A549 (cell line): ENCODE results near the gene PROSER3. TPM values are rescaled to one million over a fixed set of nuclear protein-coding genes. Genes with fewer than 3 reads are reported as not detected.

Experiments used
- ATAC-seq, 2 experiments: fragments of 200-7000 bp in 1 of 2; fragments of >200 bp in 1 of 2; cut with Nextera tagmentation in 1 of 2; cut with Tn5 transposase in 1 of 2; 3 replicates each; pipeline versions ENCODE4 v1.8.0 to v1.9.1; 2018 to 2020; ENCODE audit warnings: mild to moderate bottlenecking in 1 of 2, moderate library complexity in 1 of 2
- CTCF ChIA-PET: fragments of 300-600 bp; sonication (Branson Sonifier 250); formaldehyde crosslinking; extraction: SDS; loops from one replicate; lab custom pipeline; 2021; ENCODE audit warnings: antibody characterized with exemption, inconsistent platforms; lab: Yijun Ruan, JAX
- POLR2A ChIA-PET: fragments of 350-600 bp; formaldehyde crosslinking; extraction: SDS; loops from one replicate; lab custom pipeline; 2021; ENCODE audit warnings: antibody characterized with exemption, inconsistent platforms; lab: Yijun Ruan, JAX
- DNase-seq, 2 experiments: peaks; one replicate each; pipeline versions ENCODE4 v3.0.0 to v3.0.0-alpha.2; 2011 to 2016; ENCODE audit warnings: low read depth in 1 of 2, low spot score in 1 of 2
- FAIRE-seq: peaks from 2 replicates; lab custom pipeline; 2011; peaks lifted over from hg19 to GRCh38; lab: Jason Lieb, UNC
- H3K27ac ChIP-seq, 2 experiments: fragments of >200 bp; sonication (Bioruptor Twin); formaldehyde crosslinking; 3 replicates each; pipeline ENCODE4 v1.5.1; 2016 to 2017
- H3K4me1 ChIP-seq: fragments of >200 bp; sonication (Bioruptor Twin); formaldehyde crosslinking; 3 replicates; pipeline ENCODE4 v1.6.1; 2016
- H3K4me2 ChIP-seq: fragments of >200 bp; sonication (Bioruptor Twin); formaldehyde crosslinking; 3 replicates; pipeline ENCODE4 v1.6.1; 2016
- H3K4me3 ChIP-seq: fragments of >200 bp; sonication (Bioruptor Twin); formaldehyde crosslinking; 3 replicates; pipeline ENCODE4 v1.5.1; 2016
- H3K9me3 ChIP-seq: fragments of >200 bp; sonication (Bioruptor Twin); formaldehyde crosslinking; 3 replicates; pipeline ENCODE4 v1.6.1; 2016
- CBX2 ChIP-seq: fragments of 200-600 bp; sonication (generic); IDR thresholded peaks from 2 replicates; pipeline ENCODE4 v1.6.1; 2016; ENCODE audit warnings: low read depth, mild to moderate bottlenecking, borderline replicate concordance
- ESRRA ChIP-seq: fragments of 150-350 bp; IDR thresholded peaks from 2 replicates; pipeline ENCODE4 v1.6.1; 2014; ENCODE audit warnings: mild to moderate bottlenecking, low read length, borderline replicate concordance
- FOSL2 ChIP-seq, 2 experiments: fragments of 450-650 bp in 1 of 2; fragments of >200 bp in 1 of 2; sonication (Bioruptor Twin) in 1 of 2; formaldehyde crosslinking; IDR thresholded peaks; 2 replicates each; pipeline versions ENCODE4 v1.5.0 to v1.6.1; 2016 to 2020; ENCODE audit warnings: mild to moderate bottlenecking in 1 of 2, moderate library complexity in 1 of 2
- HEYL ChIP-seq: fragments of 250-450 bp; sonication (Bioruptor Pico); IDR thresholded peaks from 2 replicates; pipeline ENCODE4 v1.8.0; 2021; ENCODE audit warnings: mild to moderate bottlenecking, moderate library complexity
- HOXB13 ChIP-seq: fragments of 250-450 bp; sonication (Bioruptor Pico); IDR thresholded peaks from 2 replicates; pipeline ENCODE4 v1.5.0; 2020; ENCODE audit warnings: low read depth, mild to moderate bottlenecking, moderate library complexity
- JUN ChIP-seq, 2 experiments: fragments of >200 bp; sonication (Bioruptor Twin); formaldehyde crosslinking; IDR thresholded peaks; 2 replicates in 1 of 2; 3 replicates in 1 of 2; pipeline ENCODE4 v1.6.1; 2016 to 2017
- JUNB ChIP-seq: fragments of >200 bp; sonication (Bioruptor Twin); formaldehyde crosslinking; IDR thresholded peaks from 2 replicates; pipeline ENCODE4 v1.6.1; 2016
- KDM5A ChIP-seq: fragments of 200-600 bp; sonication (generic); IDR thresholded peaks from 2 replicates; pipeline ENCODE4 v1.6.1; 2016; ENCODE audit warnings: antibody characterized with exemption, mild to moderate bottlenecking
- MAZ ChIP-seq: fragments of 150-350 bp; IDR thresholded peaks from 2 replicates; pipeline ENCODE4 v1.6.1; 2014; ENCODE audit warnings: antibody characterized with exemption, low read depth, low read length, borderline replicate concordance
- MYC ChIP-seq: IDR thresholded peaks from 2 replicates; pipeline ENCODE4 v1.6.1; 2012; ENCODE audit warnings: mild to moderate bottlenecking, inconsistent platforms, low read length, improper control_type of control experiment, borderline replicate concordance
- NFE2L2 ChIP-seq: fragments of 150-350 bp; conservative IDR thresholded peaks from 2 replicates; pipeline ENCODE4 v1.6.1; 2014; ENCODE audit warnings: low read length
- PHF8 ChIP-seq: fragments of 200-600 bp; sonication (generic); IDR thresholded peaks from 2 replicates; pipeline ENCODE4 v1.6.1; 2016; ENCODE audit warnings: low read depth, mild to moderate bottlenecking, antibody characterized with exemption, moderate library complexity, borderline replicate concordance
- POLR2A ChIP-seq: IDR thresholded peaks from 2 replicates; pipeline ENCODE4 v1.6.1; 2012; ENCODE audit warnings: mild to moderate bottlenecking, low read length
- RCOR1 ChIP-seq: fragments of 150-350 bp; IDR thresholded peaks from 2 replicates; pipeline ENCODE4 v1.6.1; 2014; ENCODE audit warnings: antibody characterized with exemption, low read length, low read depth
- RFX5 ChIP-seq: fragments of 450-650 bp; IDR thresholded peaks from 2 replicates; pipeline ENCODE4 v1.7.1; 2014; ENCODE audit warnings: antibody characterized with exemption, mild to moderate bottlenecking, moderate library complexity
- SMC3 ChIP-seq: fragments of >200 bp; sonication (Bioruptor Twin); formaldehyde crosslinking; IDR thresholded peaks from 3 replicates; pipeline ENCODE4 v1.6.1; 2018; ENCODE audit warnings: inconsistent platforms
- TP53 ChIP-seq: fragments of 250-450 bp; sonication (Bioruptor Pico); IDR thresholded peaks from 2 replicates; pipeline ENCODE4 v1.5.0; 2021; ENCODE audit warnings: mild to moderate bottlenecking, moderate library complexity
- ZC3H11A ChIP-seq: fragments of 450-650 bp; IDR thresholded peaks from 2 replicates; pipeline ENCODE4 v1.6.1; 2014; ENCODE audit warnings: antibody characterized with exemption, mild to moderate bottlenecking
- ZFP36 ChIP-seq: fragments of 450-650 bp; IDR thresholded peaks from 2 replicates; pipeline ENCODE4 v1.6.1; 2014; ENCODE audit warnings: borderline replicate concordance; ENCODE audit not compliant: partially characterized antibody
- WGBS: methylation state at CpG from one replicate; pipeline ENCODE4 v1.1.6; 2017; ENCODE audit errors: missing lambda C conversion rate; 5-methylcytosine and 5-hydroxymethylcytosine counted together
- polyA plus RNA-seq, 4 experiments: library from polyadenylated mRNA; depleted of rRNA in 3 of 4; stranded (reverse); fragments of >200 nt; fragmentation: RNase III in 1 of 4; extraction: RNeasy Plus Mini Kit Qiagen cat#74134 plus additional on column Dnase treatment in 1 of 4; gene quantifications; 2 replicates in 3 of 4; 3 replicates in 1 of 4; pipeline ENCODE4 v1.2.3, GENCODE V29; 2011 to 2017
- TF ChIP-seq, protein P1 (sequence below): IDR thresholded peaks from 2 replicates; pipeline ENCODE4 v1.6.1; 2012; ENCODE audit warnings: low read depth, borderline replicate concordance
- TF ChIP-seq, protein P2 (sequence below): fragments of >200 bp; sonication (Bioruptor Twin); formaldehyde crosslinking; IDR thresholded peaks from 3 replicates; pipeline ENCODE4 v1.5.1; 2016
- TF ChIP-seq, protein P3 (sequence below): IDR thresholded peaks from 2 replicates; pipeline ENCODE4 v1.6.1; 2012
- TF ChIP-seq, protein P4 (sequence below): fragments of >200 bp; sonication (Bioruptor Twin); formaldehyde crosslinking; IDR thresholded peaks from 2 replicates; pipeline ENCODE4 v1.6.1; 2016
- TF ChIP-seq, protein P5 (sequence below): fragments of 200-600 bp; sonication (generic); IDR thresholded peaks from 2 replicates; pipeline ENCODE4 v1.6.1; 2016; ENCODE audit warnings: antibody characterized with exemption, mild to moderate bottlenecking, moderate library complexity
- TF ChIP-seq, protein P6 (sequence below): fragments of >200 bp; sonication (Bioruptor Twin); formaldehyde crosslinking; IDR thresholded peaks from 3 replicates; pipeline ENCODE4 v1.6.1; 2016

The PROSER3 gene
- polyA plus RNA-seq, 2 of the 4 experiments (the other 2 are of a cell fraction): 19.5 to 24.4 TPM

DNA sequence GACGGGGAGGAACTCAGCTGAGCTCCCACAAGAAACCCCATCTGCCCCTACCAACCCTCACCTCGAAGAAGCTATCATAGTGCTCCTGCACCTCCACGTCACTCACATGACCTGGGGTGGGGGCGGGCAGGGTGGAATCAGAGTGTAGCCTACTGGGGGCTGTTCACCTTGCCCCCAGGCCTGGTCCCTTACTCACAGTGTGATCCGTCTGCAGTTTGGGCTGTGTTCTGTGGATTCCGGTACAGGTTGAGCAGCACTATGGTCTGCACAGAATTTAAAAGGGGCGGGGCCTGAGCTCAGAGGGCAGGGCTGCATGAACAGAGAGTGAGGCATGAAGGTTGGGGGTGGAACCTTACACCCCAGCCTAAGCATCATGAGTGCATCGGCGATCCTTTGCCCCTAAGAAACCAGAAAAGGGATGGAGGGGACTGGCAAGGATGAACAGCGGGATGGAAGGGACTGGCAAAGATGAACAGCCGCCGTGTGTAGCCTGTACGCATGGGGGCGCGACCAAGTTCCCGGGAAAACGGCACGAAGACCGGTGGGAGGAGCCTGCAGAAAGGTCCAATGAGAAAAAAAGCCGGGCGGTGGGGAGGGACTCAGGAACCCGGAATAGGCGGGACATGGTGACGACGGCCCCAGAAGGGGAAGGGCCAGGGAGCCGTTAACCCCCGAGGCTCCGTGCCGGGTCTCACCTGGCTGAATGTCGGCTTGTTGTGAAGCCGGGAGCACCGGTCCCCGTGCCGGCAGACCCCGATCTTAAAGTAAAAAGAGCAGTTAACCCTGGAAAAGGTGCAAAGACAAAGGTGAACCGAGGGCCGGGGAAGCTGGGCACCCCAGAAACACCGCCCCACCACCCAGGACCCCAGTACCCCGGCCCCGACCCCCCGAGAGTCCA, 13.3 kb upstream of the PROSER3 start:
- Histone ChIP-seq H3K4me3 (peak overlapping the region; percentile 79), H3K9me3 (no peaks in the 10 kb centered on the region), H3K27ac (peak overlapping the region; percentile 93 to 97), H3K4me2 (peak overlapping the region; percentile 80), H3K4me1 (peaks cover 40% of the 10 kb centered on the region)
- 10% methylated on average over 41 of the region's 41 CpGs for WGBS
- TF ChIP-seq, protein P1, sequence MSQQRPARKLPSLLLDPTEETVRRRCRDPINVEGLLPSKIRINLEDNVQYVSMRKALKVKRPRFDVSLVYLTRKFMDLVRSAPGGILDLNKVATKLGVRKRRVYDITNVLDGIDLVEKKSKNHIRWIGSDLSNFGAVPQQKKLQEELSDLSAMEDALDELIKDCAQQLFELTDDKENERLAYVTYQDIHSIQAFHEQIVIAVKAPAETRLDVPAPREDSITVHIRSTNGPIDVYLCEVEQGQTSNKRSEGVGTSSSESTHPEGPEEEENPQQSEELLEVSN: peak; percentile 92; the same call in 1 of the 2 replicates
- TF ChIP-seq TP53 (CRISPR knock-in tag): no peak
- TF ChIP-seq, protein P2, sequence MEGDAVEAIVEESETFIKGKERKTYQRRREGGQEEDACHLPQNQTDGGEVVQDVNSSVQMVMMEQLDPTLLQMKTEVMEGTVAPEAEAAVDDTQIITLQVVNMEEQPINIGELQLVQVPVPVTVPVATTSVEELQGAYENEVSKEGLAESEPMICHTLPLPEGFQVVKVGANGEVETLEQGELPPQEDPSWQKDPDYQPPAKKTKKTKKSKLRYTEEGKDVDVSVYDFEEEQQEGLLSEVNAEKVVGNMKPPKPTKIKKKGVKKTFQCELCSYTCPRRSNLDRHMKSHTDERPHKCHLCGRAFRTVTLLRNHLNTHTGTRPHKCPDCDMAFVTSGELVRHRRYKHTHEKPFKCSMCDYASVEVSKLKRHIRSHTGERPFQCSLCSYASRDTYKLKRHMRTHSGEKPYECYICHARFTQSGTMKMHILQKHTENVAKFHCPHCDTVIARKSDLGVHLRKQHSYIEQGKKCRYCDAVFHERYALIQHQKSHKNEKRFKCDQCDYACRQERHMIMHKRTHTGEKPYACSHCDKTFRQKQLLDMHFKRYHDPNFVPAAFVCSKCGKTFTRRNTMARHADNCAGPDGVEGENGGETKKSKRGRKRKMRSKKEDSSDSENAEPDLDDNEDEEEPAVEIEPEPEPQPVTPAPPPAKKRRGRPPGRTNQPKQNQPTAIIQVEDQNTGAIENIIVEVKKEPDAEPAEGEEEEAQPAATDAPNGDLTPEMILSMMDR: peak; percentile 46
- TF ChIP-seq, protein P3, sequence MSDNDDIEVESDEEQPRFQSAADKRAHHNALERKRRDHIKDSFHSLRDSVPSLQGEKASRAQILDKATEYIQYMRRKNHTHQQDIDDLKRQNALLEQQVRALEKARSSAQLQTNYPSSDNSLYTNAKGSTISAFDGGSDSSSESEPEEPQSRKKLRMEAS: peak; percentile 86
- TF ChIP-seq RFX5: 0 out of 2 replicates have a peak, but pooled peaks have one; percentile 36
- TF ChIP-seq MAZ: 0 out of 2 replicates have a peak, but pooled peaks have one; percentile 9
- TF ChIP-seq ZC3H11A: no peak
- TF ChIP-seq, protein P4, sequence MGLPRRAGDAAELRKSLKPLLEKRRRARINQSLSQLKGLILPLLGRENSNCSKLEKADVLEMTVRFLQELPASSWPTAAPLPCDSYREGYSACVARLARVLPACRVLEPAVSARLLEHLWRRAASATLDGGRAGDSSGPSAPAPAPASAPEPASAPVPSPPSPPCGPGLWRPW: no peak
- TF ChIP-seq, protein P5, sequence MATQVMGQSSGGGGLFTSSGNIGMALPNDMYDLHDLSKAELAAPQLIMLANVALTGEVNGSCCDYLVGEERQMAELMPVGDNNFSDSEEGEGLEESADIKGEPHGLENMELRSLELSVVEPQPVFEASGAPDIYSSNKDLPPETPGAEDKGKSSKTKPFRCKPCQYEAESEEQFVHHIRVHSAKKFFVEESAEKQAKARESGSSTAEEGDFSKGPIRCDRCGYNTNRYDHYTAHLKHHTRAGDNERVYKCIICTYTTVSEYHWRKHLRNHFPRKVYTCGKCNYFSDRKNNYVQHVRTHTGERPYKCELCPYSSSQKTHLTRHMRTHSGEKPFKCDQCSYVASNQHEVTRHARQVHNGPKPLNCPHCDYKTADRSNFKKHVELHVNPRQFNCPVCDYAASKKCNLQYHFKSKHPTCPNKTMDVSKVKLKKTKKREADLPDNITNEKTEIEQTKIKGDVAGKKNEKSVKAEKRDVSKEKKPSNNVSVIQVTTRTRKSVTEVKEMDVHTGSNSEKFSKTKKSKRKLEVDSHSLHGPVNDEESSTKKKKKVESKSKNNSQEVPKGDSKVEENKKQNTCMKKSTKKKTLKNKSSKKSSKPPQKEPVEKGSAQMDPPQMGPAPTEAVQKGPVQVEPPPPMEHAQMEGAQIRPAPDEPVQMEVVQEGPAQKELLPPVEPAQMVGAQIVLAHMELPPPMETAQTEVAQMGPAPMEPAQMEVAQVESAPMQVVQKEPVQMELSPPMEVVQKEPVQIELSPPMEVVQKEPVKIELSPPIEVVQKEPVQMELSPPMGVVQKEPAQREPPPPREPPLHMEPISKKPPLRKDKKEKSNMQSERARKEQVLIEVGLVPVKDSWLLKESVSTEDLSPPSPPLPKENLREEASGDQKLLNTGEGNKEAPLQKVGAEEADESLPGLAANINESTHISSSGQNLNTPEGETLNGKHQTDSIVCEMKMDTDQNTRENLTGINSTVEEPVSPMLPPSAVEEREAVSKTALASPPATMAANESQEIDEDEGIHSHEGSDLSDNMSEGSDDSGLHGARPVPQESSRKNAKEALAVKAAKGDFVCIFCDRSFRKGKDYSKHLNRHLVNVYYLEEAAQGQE: peak; percentile 29; the same call in 1 of the 2 replicates
- no peak for TF ChIP-seq HOXB13 (CRISPR knock-in tag)
- peak; percentile 88 for TF ChIP-seq PHF8
- no peak for TF ChIP-seq ESRRA
- TF ChIP-seq ZFP36: peak; percentile 8
- TF ChIP-seq JUN (IDR thresholded peaks at IDR 0.05): peak; percentile 94 to 97
- no peak for TF ChIP-seq FOSL2 (IDR thresholded peaks at IDR 0.05)
- TF ChIP-seq FOSL2 (CRISPR knock-in tag; IDR thresholded peaks at IDR 0.05): peak; percentile 8; the same call in 1 of the 2 replicates
- TF ChIP-seq CBX2: no peak
- TF ChIP-seq, protein P6, sequence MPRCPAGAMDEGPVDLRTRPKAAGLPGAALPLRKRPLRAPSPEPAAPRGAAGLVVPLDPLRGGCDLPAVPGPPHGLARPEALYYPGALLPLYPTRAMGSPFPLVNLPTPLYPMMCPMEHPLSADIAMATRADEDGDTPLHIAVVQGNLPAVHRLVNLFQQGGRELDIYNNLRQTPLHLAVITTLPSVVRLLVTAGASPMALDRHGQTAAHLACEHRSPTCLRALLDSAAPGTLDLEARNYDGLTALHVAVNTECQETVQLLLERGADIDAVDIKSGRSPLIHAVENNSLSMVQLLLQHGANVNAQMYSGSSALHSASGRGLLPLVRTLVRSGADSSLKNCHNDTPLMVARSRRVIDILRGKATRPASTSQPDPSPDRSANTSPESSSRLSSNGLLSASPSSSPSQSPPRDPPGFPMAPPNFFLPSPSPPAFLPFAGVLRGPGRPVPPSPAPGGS: peak; percentile 70; the same call in 2 of the 3 replicates
- TF ChIP-seq SMC3: peak; percentile 52; the same call in 2 of the 3 replicates
- no peak; the same call in 1 of the 2 replicates for TF ChIP-seq KDM5A
- peak; percentile 52; the same call in 1 of the 2 replicates for TF ChIP-seq POLR2A
- no peak for TF ChIP-seq HEYL (CRISPR knock-in tag)
- TF ChIP-seq JUNB: no peak
- peak; percentile 70; the same call in 1 of the 2 replicates for TF ChIP-seq MYC
- TF ChIP-seq NFE2L2: peak; percentile 16; the same call in 1 of the 2 replicates
- no peak for TF ChIP-seq RCOR1
- DNase-seq (peak; percentile 98 to 99), ATAC-seq (peak; percentile 60 to 72), FAIRE-seq (peak; percentile 92)
- ChIA-PET CTCF (interaction anchor here (0.6 to 3.8 kb wide), 30 partner anchors 8 to 309 kb away, joined by 3 to 29 read pairs (median 4); partner anchors contain the start of gene THAP8), POLR2A (interaction anchor here (0.6 to 1.7 kb wide), 18 partner anchors 10 to 744 kb away, joined by 3 to 10 read pairs (median 4); partner anchors contain the start of genes COX6B1, GRAMD1A, POLR2I and PROSER3)
